HepG2 (cell line): Measurements from ENCODE around the gene TLCD1. TPM values are rescaled to one million over a fixed set of nuclear protein-coding genes. Genes with fewer than 3 reads are reported as not detected.

Experiments used
- ATM ChIP-seq: fragments of 450-650 bp; IDR thresholded peaks from 2 replicates; pipeline ENCODE4 v1.7.1; 2017; ENCODE audit warnings: mild to moderate bottlenecking, borderline replicate concordance
- FOXM1 ChIP-seq: sonication (generic); formaldehyde crosslinking; IDR thresholded peaks from 2 replicates; pipeline ENCODE4 v1.5.0; 2020; ENCODE audit warnings: missing genetic modification reagents
- HNF4A ChIP-seq: sonication (generic); formaldehyde crosslinking; IDR thresholded peaks from 2 replicates; pipeline ENCODE4 v1.4.0; 2020; ENCODE audit warnings: missing genetic modification reagents
- MAX ChIP-seq: IDR thresholded peaks from 2 replicates; pipeline ENCODE4 v1.6.1; 2012; ENCODE audit warnings: inconsistent platforms
- NFE2L2 ChIP-seq: fragments of 150-350 bp; IDR thresholded peaks from 2 replicates; pipeline ENCODE4 v1.6.1; 2014; ENCODE audit warnings: low read length
- NKX3-1 ChIP-seq: sonication (generic); formaldehyde crosslinking; IDR thresholded peaks from 2 replicates; pipeline ENCODE4 v1.5.0; 2020; ENCODE audit warnings: missing genetic modification reagents
- PLRG1 ChIP-seq: fragments of 450-650 bp; conservative IDR thresholded peaks from 2 replicates; pipeline ENCODE4 v1.6.1; 2016
- RXRA ChIP-seq: sonication (generic); formaldehyde crosslinking; IDR thresholded peaks from 2 replicates; pipeline ENCODE4 v1.5.1; 2020; ENCODE audit warnings: missing genetic modification reagents
- TMF1 ChIP-seq: sonication (generic); formaldehyde crosslinking; IDR thresholded peaks from 2 replicates; pipeline ENCODE4 v1.8.1; 2022; ENCODE audit warnings: low read depth, missing genetic modification reagents
- USF2 ChIP-seq, 2 experiments: sonication (generic) in 1 of 2; formaldehyde crosslinking in 1 of 2; IDR thresholded peaks; 2 replicates each; pipeline versions ENCODE4 v1.5.1 to v1.6.1; 2011 to 2020; ENCODE audit warnings: borderline replicate concordance in 1 of 2, low read depth in 1 of 2, low read length in 1 of 2, mild to moderate bottlenecking in 1 of 2, missing genetic modification reagents in 1 of 2, moderate library complexity in 1 of 2
- ZBTB38 ChIP-seq: sonication (generic); formaldehyde crosslinking; IDR thresholded peaks from 2 replicates; pipeline ENCODE4 v1.5.1; 2020; ENCODE audit warnings: mild to moderate bottlenecking, missing genetic modification reagents
- ZNF253 ChIP-seq: sonication (generic); formaldehyde crosslinking; IDR thresholded peaks from 2 replicates; pipeline ENCODE4 v1.8.0; 2022; ENCODE audit warnings: mild to moderate bottlenecking, missing genetic modification reagents, borderline replicate concordance
- ZNF510 ChIP-seq: sonication (generic); formaldehyde crosslinking; IDR thresholded peaks from 2 replicates; pipeline ENCODE4 v1.4.0; 2020; ENCODE audit warnings: low read depth, mild to moderate bottlenecking, missing genetic modification reagents
- ZNF672 ChIP-seq: sonication (generic); formaldehyde crosslinking; IDR thresholded peaks from 2 replicates; pipeline ENCODE4 v1.8.1; 2022; ENCODE audit warnings: missing genetic modification reagents
- ZNF710 ChIP-seq: sonication (generic); formaldehyde crosslinking; IDR thresholded peaks from 2 replicates; pipeline ENCODE4 v1.5.0; 2020; ENCODE audit warnings: mild to moderate bottlenecking, missing genetic modification reagents, borderline replicate concordance
- ZUFSP ChIP-seq: sonication (generic); formaldehyde crosslinking; IDR thresholded peaks from 2 replicates; pipeline ENCODE4 v1.9.0; 2021; ENCODE audit warnings: missing genetic modification reagents, mild to moderate bottlenecking, borderline replicate concordance
- polyA plus RNA-seq, 8 experiments: library from polyadenylated mRNA; depleted of rRNA in 3 of 8; stranded (reverse) in 7 of 8; unstranded in 1 of 8; fragments of >200 nt; fragmentation: Illumina TruSeq in 4 of 8; extraction: Trizol in 4 of 8; gene quantifications; 2 replicates each; pipeline versions ENCODE4 v1.2.1 to v1.2.3, GENCODE V29; 2011 to 2016; ENCODE audit warnings: low read depth in 4 of 8, missing spikeins in 1 of 8, mixed read lengths in 1 of 8; ENCODE audit not compliant: insufficient read depth in 1 of 8
- total RNA-seq, 5 experiments: library from RNA; depleted of rRNA; stranded (reverse); fragments of >200 nt; fragmentation: Illumina TruSeq; extraction: Trizol; gene quantifications; 2 replicates each; pipeline ENCODE4 v1.2.3, GENCODE V29; 2016; ENCODE audit warnings: low read depth in 1 of 5
- TF ChIP-seq, protein P1 (sequence below): sonication (generic); formaldehyde crosslinking; IDR thresholded peaks from 2 replicates; pipeline ENCODE4 v1.5.0; 2020; ENCODE audit warnings: missing genetic modification reagents
- TF ChIP-seq, protein P2 (sequence below): IDR thresholded peaks from 2 replicates; pipeline ENCODE4 v1.6.1; 2016; ENCODE audit warnings: mild to moderate bottlenecking

TLCD1 gene
- total and polyA plus RNA-seq, 2 of the 13 experiments (the other 11 are each of a cell fraction or from before 2014, with no cell fraction given): 14.9 to 19.6 TPM

DNA sequence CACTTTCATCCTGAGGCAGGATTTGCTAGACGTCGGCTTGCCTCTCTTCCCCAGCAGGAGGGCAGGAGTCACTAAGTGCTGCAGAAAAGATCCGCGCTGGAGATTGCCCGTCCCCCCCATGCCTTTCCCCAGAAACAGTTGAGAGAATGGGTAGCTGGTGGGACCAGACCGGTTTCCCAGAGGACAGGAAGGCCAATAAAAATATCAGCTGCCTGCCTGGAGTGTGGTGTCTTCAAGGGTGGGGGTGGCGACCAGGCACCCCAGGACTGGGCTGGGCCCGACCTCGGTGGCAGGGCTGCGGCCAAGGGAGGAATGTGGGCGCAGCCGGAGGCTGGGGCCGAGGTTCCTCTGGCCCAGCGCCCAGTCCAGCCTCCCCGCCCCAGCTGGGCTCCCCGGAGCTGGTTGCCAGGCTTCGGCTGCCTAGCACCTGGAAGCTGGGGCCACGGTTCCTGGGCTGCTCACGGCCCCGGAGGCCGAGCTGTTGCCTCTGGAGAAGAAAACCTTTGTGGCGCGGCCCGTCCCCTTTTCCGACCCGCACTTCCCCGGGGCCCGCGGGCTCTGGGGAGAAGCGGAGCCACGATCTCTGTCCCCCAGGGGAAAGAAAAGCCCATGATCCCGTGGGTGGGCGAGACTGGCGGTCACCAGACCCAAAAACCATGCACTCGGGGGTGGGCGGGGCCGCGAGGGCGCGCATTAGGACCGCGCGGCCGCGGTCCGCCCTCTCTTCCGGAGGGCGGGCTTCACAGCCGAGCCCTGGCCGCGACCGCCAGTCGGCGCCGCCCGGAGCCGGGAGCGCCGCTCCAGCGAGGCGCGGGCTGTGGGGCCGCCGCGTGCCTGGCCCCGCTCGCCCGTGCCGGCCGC lies 17.4 kb upstream of the TLCD1 start, which contains the start of gene TRAF4 (continued):
- TF ChIP-seq ZNF710 (CRISPR knock-in tag) (peak; percentile 32; the same call in 1 of the 2 replicates), FOXM1 (CRISPR knock-in tag) (no peak), HNF4A (CRISPR knock-in tag) (no peak), ZNF253 (CRISPR knock-in tag) (no peak), RXRA (CRISPR knock-in tag) (0 out of 2 replicates have a peak, but pooled peaks have one; percentile 10), NKX3-1 (CRISPR knock-in tag) (0 out of 2 replicates have a peak, but pooled peaks have one; percentile 45), ZBTB38 (CRISPR knock-in tag) (peak; percentile 8; the same call in 1 of the 2 replicates), TMF1 (CRISPR knock-in tag) (no peak), USF2 (IDR thresholded peaks at IDR 0.05; ENCODE audit: low read depth, low read length) (no peak), USF2 (CRISPR knock-in tag; IDR thresholded peaks at IDR 0.05; ENCODE audit: borderline replicate concordance) (no peak), ZUFSP (CRISPR knock-in tag) (no peak), ATM (no peak), NFE2L2 (no peak), ZNF672 (no peak), PLRG1 (no peak), ZNF510 (CRISPR knock-in tag) (no peak), MAX (0 out of 2 replicates have a peak, but pooled peaks have one; percentile 62)
- TF ChIP-seq, protein P1, sequence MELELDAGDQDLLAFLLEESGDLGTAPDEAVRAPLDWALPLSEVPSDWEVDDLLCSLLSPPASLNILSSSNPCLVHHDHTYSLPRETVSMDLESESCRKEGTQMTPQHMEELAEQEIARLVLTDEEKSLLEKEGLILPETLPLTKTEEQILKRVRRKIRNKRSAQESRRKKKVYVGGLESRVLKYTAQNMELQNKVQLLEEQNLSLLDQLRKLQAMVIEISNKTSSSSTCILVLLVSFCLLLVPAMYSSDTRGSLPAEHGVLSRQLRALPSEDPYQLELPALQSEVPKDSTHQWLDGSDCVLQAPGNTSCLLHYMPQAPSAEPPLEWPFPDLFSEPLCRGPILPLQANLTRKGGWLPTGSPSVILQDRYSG: no peak
- TF ChIP-seq, protein P2, sequence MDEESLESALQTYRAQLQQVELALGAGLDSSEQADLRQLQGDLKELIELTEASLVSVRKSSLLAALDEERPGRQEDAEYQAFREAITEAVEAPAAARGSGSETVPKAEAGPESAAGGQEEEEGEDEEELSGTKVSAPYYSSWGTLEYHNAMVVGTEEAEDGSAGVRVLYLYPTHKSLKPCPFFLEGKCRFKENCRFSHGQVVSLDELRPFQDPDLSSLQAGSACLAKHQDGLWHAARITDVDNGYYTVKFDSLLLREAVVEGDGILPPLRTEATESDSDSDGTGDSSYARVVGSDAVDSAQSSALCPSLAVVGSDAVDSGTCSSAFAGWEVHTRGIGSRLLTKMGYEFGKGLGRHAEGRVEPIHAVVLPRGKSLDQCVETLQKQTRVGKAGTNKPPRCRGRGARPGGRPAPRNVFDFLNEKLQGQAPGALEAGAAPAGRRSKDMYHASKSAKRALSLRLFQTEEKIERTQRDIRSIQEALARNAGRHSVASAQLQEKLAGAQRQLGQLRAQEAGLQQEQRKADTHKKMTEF (CRISPR knock-in tag): no peak
